HG02798 (cell line): ENCODE measurements around the gene ATN1.

Experiments used
- ATAC-seq: cut with Tn5 transposase; IDR thresholded peaks from one replicate; pipeline ENCODE4 v1.9.1; 2021; ENCODE audit warnings: mild to moderate bottlenecking; ENCODE audit not compliant: unreplicated experiment, poor library complexity

ATN1 gene

DNA sequence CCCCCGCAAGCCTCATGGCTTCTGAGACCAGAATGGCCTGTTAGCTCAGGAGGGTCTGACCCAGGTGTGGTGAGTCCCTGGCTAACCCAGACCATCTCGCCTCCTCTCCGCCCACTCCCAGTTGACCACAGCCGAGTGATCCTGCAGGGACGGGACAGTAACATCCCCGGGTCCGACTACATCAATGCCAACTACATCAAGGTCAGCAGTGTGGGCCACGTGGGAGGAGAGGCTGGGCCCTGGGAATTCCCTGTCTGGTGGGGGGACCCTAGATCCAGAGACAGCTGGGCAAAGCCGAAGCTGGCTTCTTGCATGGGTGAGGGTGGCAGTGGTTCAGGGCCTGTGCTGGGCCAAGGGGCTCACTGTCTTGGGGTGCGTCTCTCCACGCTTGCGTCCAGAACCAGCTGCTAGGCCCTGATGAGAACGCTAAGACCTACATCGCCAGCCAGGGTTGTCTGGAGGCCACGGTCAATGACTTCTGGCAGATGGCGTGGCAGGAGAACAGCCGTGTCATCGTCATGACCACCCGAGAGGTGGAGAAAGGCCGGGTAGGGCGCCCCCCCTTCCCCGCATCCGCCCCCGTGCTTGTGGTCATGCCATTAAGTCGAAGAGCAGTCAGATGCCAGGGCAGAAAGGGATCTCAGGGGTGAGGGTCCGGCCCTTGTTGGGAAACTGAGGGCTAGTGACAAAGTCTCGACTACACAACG lies 28.4 kb downstream of the ATN1 start:
- no peak for ATAC-seq

DNA sequence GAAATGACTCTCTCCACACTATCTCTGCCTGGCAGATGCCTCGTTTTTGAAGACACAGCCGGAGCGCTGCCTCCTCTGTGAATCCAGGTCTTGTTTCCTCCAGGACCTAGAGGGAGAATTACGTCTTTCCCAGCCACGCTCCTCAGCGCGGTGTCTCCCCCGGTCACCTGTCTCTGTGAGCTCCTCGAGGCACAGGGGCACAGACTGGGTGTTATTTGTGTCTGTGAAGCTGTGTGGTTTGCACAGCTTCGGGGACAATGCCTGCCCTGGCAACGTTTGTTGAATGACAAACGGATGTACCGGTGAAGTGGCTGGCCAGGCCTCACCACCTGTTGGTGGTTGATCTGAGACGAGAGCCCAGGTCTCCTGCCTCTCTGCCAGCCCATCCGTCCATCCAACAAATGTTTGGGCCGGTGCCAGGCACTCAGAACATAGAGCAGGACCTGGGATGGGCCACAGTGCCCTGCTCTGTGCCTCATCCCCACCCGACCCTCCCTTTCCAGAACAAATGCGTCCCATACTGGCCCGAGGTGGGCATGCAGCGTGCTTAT lies 29.5 kb downstream of the ATN1 start:
- no peak for ATAC-seq

DNA sequence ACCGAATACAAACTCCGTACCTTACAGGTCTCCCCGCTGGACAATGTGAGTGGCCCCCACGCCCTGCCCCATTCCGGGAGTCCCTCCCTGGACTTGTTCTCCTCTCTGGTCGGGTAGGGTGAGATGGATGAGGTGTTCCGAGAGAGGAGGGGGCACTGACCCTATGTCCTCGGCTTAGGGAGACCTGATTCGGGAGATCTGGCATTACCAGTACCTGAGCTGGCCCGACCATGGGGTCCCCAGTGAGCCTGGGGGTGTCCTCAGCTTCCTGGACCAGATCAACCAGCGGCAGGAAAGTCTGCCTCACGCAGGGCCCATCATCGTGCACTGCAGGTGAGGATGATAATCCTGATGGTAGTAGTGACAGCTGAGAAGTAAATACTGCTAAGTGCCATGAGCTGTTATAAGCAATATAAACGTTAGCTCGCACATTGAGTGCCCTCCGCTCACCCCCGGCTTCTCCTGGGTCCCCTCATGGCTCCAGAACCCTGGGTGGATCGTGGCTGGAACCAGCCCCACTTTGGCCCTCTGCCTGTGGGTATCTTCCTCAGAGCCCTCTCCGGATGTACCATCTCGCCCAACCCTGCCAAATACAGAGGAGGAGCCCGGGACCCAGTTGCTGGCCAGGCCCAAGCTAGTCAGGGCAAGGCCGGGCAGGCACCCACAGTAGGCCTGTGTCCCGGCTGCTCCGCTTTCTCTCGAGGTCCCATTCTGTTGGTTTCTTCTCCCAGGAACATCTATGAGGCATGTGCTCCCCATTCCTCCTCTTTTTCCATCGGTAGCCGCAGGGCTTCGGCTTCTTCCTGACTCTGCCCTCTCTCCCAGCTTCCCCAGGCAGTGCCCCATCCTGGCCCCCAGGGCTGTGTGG lies 30.2 kb downstream of the ATN1 start:
- ATAC-seq, result no peak

DNA sequence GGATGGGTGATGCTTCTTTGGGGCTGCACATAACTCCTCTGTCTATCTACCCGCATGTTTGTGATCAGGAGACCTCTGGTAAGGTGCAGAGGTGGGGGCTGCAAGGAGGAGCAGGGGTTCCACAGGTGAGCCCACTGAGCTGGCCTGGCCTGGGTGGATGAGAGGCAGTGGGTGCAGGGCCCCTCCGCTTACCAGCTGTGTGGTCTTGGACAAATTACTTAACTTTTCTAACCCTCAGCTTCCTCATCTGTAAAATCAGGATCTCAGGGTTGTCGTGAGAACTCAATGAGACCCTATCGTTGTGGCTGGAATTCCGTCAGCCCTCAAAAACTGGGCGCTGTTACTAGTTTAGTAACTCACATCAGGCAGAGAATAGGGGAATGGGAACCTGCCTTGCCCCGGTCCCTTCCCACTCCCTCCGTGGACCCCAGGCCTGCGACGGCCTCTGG lies 30.9 kb downstream of the ATN1 start:
- no peak for ATAC-seq

DNA sequence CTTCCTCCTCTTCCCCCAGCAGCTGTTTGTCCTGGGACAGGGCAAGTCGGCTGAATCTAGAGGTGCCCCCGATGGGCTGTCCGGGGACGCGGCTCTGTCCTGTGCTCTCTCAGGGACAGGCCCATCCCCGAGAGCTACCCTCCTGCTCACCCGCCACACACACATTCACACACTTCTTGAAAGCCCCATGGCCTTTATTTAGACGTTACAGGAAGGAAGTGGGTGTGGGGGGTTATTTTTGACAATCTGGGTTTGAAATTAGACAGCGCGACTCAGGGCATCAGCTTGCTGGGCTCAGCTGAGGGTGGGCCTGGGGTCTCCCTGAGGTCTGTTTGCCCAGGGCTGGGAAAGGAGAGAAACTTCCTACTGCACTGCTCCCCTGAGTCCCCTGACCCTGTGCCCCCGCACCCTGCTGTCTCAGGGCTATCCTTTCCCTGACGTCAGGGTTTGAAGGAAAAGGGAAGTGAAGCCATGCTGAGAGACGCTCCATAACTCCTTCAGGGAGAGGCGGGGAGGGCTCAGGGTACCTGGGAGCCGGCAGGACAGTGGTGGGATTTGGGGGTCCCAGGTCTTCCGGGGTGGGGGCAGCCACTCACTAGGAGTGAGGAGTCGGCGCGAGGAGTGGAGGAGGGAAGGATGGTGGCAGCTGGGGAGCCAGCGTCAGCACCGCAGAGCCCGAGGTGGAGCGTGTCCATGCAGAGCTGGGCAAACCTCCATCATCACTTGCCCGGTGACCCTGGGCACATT lies 31.5 kb downstream of the ATN1 start:
- ATAC-seq, result peak; percentile 57

DNA sequence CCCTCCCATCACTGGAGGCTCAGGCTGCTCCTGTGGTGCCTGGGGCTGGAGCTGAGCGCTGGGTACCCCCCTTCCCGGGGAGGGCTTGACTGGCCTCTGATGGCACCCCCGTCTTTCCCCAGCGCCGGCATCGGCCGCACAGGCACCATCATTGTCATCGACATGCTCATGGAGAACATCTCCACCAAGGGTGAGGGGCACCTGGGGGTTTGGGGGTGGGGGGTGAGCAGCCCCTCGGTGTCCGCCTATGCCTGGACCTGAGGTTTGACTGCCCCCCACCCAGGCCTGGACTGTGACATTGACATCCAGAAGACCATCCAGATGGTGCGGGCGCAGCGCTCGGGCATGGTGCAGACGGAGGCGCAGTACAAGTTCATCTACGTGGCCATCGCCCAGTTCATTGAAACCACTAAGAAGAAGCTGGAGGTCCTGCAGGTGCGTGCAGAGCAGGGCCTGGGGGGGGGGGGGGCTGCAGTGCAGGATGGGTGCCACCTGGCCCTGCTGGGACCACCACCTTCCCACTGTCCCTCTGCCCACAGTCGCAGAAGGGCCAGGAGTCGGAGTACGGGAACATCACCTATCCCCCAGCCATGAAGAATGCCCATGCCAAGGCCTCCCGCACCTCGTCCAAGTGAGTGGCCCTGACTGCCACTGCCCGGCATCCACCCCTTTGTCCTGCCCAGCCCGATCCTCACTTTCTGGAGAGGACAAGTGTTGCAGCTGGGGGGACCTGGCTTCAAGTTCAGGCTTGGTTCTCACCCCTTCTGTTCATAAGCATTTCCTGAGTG lies 32.2 kb downstream of the ATN1 start:
- ATAC-seq, result no peak

DNA sequence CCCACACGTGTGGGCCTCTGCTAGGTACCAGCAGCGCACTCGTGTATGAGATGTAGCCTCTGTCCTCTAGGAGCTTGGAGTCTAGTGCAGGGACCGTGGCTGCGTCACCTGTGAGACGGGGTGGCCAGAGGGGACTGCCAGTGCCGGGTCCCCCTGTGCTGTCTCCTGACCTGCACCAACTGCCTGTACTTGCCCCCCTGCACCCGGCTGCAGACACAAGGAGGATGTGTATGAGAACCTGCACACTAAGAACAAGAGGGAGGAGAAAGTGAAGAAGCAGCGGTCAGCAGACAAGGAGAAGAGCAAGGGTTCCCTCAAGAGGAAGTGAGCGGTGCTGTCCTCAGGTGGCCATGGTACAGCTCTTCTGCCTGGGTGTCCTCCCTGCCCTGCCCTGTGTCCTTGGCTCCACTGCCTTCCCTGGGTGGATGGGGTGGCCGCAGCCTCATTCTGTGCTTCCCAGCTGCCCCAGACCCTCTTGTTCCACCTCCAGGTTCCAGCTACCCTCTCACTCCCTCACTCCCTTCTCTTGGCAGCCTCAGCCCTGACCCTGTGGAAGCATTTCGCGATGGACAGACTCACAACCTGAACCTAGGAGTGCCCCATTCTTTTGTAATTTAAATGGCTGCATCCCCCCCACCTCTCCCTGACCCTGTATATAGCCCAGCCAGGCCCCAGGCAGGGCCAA lies 33.0 kb downstream of the ATN1 start:
- no peak for ATAC-seq

DNA sequence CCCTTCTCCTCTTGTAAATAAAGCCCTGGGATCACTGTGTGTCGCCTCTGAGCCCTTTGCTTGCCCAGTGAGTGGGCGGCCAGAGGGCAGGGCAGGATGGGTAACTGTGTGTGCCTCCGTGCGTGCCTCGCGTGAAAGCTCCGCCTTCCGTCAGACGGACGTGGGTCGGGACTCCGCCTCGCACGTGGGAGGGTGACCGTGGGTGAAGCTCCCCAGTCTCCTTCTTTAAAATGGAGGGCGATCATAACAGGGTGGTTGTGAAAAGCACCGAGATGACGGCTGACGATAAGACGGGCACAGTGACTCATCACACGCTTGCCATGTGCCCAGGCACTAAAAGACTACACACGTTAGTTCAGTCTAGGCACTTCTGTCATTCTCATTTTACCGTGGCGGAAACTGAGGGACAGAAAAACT lies 33.5 kb downstream of the ATN1 start:
- peak; percentile 32 for ATAC-seq

DNA sequence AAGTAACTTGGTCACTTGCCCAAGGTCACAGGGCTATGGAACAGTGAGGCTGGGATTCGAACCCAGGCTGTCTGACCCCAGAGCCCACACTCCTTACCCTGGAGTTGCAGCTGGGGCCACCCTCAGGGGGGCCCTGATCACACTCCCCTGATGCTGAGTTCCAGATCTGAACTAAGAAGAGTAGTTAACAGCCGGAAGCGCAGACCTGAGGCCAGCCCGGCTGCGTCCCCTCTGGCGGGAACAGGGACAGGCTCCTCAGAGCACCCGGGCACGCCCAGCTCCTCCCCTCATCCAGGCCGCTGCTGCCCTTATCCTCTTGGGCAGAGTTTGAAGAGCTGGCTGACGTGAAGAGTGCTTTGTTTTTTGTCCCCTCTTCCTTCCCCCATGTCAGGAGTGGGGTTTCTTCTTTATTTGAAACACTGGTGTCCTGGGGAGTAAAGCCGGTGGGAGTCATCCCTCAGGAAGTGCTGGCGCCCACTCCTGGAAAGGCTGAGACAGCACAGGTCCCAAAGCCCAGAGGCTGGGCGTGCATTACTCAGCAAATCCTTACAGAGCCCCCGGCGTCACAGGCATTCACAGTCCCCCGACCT lies 34.0 kb downstream of the ATN1 start:
- peak; percentile 10 for ATAC-seq

DNA sequence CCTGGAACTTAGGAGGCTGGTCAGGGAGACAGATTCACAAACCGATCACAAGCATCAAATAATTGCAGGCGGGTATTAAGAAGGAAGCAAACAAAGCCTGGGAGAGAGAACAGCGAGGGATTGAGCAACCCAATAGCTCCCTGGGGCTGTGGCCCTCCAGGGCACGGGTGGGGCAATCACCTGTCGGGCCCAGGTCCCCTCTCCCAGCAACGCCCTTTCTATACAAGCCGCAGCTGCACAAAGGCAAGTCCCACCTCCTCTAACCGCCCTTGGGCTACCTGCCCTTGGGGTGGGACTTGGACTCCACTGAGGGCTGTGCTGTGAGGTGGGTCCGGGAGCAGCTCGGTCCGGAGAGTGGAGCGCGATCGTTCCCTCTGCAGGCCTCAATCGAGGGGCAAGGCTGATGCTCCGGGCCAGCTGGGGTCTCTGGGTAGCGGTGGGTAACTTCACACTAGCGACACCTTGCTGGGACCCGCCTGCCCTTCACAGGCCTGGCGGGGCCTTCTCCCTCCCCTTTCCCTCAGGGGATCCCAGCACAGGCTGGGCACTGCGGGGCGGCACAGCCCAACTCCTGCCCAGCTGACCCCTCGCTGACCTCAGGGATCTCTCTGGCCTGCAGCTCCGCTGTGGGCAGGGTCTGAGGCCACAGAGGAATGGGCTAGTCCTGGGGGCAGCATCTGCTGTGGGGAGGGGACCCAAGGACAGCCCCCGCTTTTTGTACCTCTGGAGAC lies 34.7 kb downstream of the ATN1 start:
- no peak for ATAC-seq

DNA sequence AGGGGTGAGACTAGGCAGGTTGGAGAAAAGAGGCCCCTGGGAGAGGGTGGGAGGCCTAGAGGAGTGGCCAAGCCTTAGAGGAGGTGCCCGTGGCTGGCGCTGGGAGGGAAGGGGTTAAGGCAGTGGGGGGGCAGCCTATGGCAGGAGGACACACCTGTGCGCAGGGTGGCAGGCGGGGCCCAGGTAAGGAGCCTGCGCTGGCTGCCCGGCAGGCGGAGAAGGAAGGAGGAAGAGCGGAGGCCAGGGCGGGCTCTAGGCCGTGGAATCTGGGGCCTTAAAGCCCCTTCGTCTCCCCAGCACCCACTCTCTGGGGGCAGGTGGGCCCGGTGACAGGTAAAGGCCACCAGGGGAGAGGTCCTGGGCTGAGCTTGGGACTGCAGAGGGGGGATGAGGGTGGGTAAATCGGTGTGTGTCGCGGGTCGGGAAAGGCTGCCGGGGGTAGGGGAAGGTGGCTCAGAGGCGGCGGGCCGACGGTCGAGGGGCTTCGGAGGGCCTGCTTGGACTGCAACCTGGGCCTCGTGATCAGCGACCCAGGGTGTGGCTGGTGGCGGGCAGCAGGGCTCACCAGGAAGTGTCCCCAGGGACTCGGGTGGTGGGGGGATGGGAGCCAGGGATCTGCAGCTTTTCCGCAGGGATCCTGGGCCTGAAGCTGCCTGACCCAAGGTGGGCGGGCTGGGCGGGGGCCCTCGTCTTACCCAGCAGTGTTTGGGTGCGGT lies 35.4 kb downstream of the ATN1 start:
- ATAC-seq, result no peak

DNA sequence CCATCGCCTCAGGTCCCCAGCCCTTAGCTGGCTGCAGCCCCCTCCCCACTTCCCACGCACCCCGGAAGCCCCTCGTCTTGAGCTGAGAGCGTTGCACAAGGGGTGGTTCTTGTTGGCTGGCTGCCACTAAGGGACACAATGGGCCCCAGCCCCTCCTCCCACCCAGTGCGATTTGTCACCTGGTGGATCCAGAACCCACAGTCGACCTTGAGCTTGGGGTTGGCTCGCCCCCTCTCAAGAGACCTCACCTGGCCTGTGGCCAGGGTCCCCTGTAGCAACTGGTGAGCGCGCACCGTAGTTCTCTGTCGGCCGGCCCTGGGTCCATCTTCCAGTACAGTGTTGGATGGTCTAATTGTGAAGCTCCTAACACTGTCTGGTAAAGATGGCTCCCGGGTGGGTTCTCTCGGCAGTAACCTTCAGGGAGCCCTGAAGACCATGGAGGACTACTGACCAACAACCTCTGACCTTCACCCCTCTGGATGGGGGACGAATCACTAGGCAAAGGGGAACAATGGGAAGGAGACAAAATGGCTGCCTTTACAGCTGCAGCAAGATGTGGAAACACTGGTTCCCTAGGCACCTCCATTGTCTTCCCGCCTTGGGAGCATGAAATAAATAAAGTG lies 36.1 kb downstream of the ATN1 start:
- ATAC-seq, result no peak

DNA sequence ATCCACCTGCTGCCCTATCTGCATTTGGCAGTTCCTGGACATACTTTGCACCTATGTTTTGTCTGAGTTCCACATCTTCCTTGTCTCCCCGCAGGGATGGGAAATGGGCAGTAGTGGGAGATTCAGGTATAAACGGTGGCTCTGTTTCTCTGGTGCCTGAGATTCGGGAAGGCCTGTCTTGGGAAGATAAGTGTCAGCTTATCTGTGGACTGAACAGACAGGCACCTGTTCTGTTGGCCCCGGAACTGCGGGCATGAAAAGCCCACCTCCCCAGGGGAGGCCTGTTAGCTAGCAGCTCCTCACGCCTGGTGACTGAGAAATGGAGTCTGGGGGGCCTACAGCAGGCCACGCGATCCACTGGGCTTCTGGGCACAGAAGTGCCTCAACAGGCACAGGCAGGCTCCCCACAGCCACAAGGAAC lies 36.9 kb downstream of the ATN1 start:
- ATAC-seq, result no peak

DNA sequence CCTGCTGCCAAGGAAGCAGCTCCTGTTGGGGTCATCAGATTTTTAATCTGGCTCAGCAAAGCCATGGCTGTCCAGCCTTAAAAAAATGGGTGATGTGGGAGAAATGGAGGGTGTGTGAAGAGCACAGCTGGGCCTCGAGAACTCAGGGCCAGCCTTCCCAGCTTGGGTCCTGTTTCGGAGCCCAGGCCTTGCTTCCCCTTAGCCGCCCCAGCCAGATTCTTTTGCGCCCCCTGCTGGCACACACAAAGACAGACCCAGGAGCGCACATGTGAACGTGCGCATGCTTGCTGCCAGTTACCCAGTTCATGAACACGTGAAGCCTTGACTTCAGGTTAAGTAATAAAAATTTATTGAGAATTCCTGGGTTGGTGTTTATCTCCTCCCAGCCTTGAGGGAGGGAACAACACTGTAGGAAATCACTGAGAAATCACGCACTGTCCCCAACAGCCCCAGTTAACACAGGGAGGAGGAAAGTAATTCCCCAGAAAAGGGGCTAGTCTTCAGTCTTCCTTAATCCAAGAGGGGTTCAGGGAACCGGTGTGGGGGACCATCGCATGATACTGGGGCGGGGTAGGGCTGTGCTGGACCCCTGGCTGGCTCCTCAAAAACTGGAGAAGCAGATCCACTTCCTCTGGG lies 37.4 kb downstream of the ATN1 start:
- ATAC-seq, result peak; percentile 49

DNA sequence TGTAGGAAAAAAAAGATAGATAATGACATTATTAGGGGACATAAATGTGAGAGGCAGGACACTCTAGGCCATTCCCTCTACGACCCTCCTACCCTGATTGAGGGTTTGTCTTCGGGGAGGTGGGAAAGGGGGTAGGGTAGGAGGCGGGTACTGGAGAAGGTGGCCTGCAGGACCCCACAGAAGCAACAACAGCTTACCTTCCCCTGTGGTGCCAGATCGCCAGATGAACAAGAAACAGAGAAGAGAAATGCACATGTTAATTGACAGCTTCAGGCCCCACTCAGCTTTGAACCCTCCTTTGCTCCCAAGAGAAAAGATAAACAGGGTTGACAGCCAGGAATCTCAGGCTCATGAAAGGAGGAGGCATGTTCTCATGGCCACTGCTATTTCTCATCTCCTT lies 38.0 kb downstream of the ATN1 start:
- ATAC-seq, result no peak

DNA sequence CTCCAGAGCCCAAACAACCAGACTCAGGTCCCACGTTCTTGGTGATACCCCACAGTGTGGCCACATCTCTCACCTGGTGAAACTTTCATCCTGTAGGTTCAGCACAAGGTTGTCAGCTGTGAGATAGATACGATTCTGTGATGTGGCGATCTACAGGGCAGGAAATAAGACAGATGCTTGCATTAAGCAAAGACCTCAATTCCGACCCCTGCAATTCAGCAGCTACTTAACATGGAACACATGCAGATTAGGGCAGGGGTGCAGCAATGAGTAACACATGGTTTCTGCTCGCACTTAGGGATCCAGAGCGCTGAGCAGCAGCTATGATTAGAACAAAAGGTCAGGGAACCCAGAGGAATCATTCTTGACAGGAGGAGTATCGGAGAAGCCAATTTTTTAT lies 38.6 kb downstream of the ATN1 start:
- ATAC-seq, result no peak

DNA sequence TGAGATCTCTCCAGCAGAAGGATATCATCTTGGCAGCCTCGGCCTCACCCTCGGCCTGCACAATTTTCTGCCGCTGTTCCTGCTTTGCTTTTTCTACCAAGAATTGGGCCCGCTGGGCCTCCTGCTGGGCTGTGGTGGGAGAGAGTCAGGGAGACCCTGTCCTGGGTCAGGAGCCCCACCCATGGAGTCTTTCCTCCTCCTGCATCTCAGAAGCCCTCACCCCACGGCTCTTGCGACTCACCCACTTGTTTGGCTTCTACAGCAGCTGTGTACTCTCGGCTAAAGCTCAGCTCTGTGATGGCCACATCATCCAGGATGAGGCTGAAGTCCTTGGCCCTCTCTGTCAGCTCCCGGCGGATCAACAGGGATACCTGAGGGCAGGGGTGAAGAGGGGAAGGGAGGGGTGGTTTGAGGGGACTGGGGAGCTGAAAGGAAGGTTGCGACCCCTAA lies 39.9 kb downstream of the ATN1 start:
- no peak for ATAC-seq
